ENCODE measurements around the gene CASP10. TPM values are rescaled to one million over a fixed set of nuclear protein-coding genes. Genes with fewer than 3 reads are reported as not detected.
"Not testable (repeated sequence)": the region's sequence is repeated elsewhere in the genome, so short reads cannot be mapped to it uniquely, and the experiment has no call there.

CASP10 gene
- total and polyA plus RNA-seq, 4 donors = 8.9 to 74.4 (median 16.7) TPM

GRCh38 chr2:201158111-201158929 is 24.6 kb upstream of the CASP10 start:
- 38 to 42% methylated on average over 5 of the region's 5 CpGs for WGBS, 2 donors
- DNase-seq (peak; percentile 58 to 85 (median 82)), ATAC-seq (ENCODE audit: insufficient read depth, low FRiP score) (peak; percentile 69)
- Histone ChIP-seq H3K4me1 (ENCODE audit: control insufficient read depth in 5 of 5, insufficient read depth in 5 of 5, low read length in 5 of 5) (peaks cover 0 to 8% (median 3%) of the 10 kb centered on the region in 5 donors), H3K36me3 (ENCODE audit: control insufficient read depth in 4 of 4, insufficient read depth in 4 of 4, low read length in 4 of 4) (peaks cover 15 to 63% (median 43%) of the 10 kb centered on the region in 4 donors), H3K9me3 (ENCODE audit: control insufficient read depth in 4 of 4, insufficient read depth in 3 of 4, low read length in 3 of 4) (peaks cover 0 to 1% (median 0%) of the 10 kb centered on the region in 4 donors), H3K27ac (ENCODE audit: low read depth in 1 of 2, low read length in 1 of 2) (peak overlapping the region; percentile 65 to 80), H3K9ac (ENCODE audit: insufficient read depth in 1 of 2, low read length in 2 of 2) (no peak overlapping the region), H3K4me3 (no peak overlapping the region), H3K27me3 (ENCODE audit: control insufficient read depth in 3 of 3, insufficient read depth in 3 of 3, low read length in 2 of 3) (no peaks in the 10 kb centered on the region)
- peak; percentile 63 for TF ChIP-seq CTCF (IDR thresholded peaks at IDR 0.05; ENCODE audit: control extremely low read depth, extremely low read depth)

- no peak overlapping the region for H3K27ac ChIP-seq (ENCODE audit: low read depth in 1 of 2, low read length in 1 of 2)
- no peak for DNase-seq
- peaks cover 0 to 3% (median under 1%) of the 10 kb centered on the region in 4 donors for H3K9me3 ChIP-seq (ENCODE audit: control insufficient read depth in 4 of 4, insufficient read depth in 3 of 4, low read length in 3 of 4)
- peaks cover 43 to 53% (median 46%) of the 10 kb centered on the region in 4 donors for H3K36me3 ChIP-seq (ENCODE audit: control insufficient read depth in 4 of 4, insufficient read depth in 4 of 4, low read length in 4 of 4)
- no peak overlapping the region for H3K9ac ChIP-seq (ENCODE audit: insufficient read depth in 1 of 2, low read length in 2 of 2)
- WGBS, 2 donors = 97% methylated on average over 1 of the region's 1 CpG
- peaks cover 0 to 2% (median 0%) of the 10 kb centered on the region in 5 donors for H3K4me1 ChIP-seq (ENCODE audit: control insufficient read depth in 5 of 5, insufficient read depth in 5 of 5, low read length in 5 of 5)
- no peak for ATAC-seq (ENCODE audit: insufficient read depth, low FRiP score)
- TF ChIP-seq CTCF (IDR thresholded peaks at IDR 0.05; ENCODE audit: control extremely low read depth, extremely low read depth) = no peak
- no peaks in the 10 kb centered on the region for H3K27me3 ChIP-seq (ENCODE audit: control insufficient read depth in 3 of 3, insufficient read depth in 3 of 3, low read length in 2 of 3)
- H3K4me3 ChIP-seq = no peak overlapping the region
Observed at GRCh38 chr2:201164166-201164565, 18.8 kb upstream of the CASP10 start.

GRCh38 chr2:201167546-201167945 is 15.4 kb upstream of the CASP10 start:
- Histone ChIP-seq H3K4me1 (ENCODE audit: control insufficient read depth in 5 of 5, insufficient read depth in 5 of 5, low read length in 5 of 5) (peaks cover 0 to under 1% (median 0%) of the 10 kb centered on the region in 5 donors), H3K4me3 (no peak overlapping the region), H3K27me3 (ENCODE audit: control insufficient read depth in 3 of 3, insufficient read depth in 3 of 3, low read length in 2 of 3) (no peaks in the 10 kb centered on the region), H3K36me3 (ENCODE audit: control insufficient read depth in 4 of 4, insufficient read depth in 4 of 4, low read length in 4 of 4) (peaks cover 23 to 34% (median 30%) of the 10 kb centered on the region in 4 donors), H3K9ac (ENCODE audit: insufficient read depth in 1 of 2, low read length in 2 of 2) (no peak overlapping the region), H3K27ac (ENCODE audit: low read depth in 1 of 2, low read length in 1 of 2) (no peak overlapping the region), H3K9me3 (ENCODE audit: control insufficient read depth in 4 of 4, insufficient read depth in 3 of 4, low read length in 3 of 4) (peaks cover 0 to 3% (median under 1%) of the 10 kb centered on the region in 4 donors)
- WGBS, 2 donors = 100% methylated on average over 3 of the region's 3 CpGs
- DNase-seq (no peak), ATAC-seq (ENCODE audit: insufficient read depth, low FRiP score) (no peak)
- TF ChIP-seq CTCF (IDR thresholded peaks at IDR 0.05; ENCODE audit: control extremely low read depth, extremely low read depth) = no peak

GRCh38 chr2:201168496-201168895 is 14.4 kb upstream of the CASP10 start:
- not testable (repeated sequence) for H3K4me3 ChIP-seq; H3K4me1 ChIP-seq (ENCODE audit: control insufficient read depth in 5 of 5, insufficient read depth in 5 of 5, low read length in 5 of 5); H3K9ac ChIP-seq (ENCODE audit: insufficient read depth in 1 of 2, low read length in 2 of 2); H3K27ac ChIP-seq (ENCODE audit: low read depth in 1 of 2, low read length in 1 of 2); H3K9me3 ChIP-seq (ENCODE audit: control insufficient read depth in 4 of 4, insufficient read depth in 3 of 4, low read length in 3 of 4); DNase-seq; ATAC-seq (ENCODE audit: insufficient read depth, low FRiP score); H3K27me3 ChIP-seq (ENCODE audit: control insufficient read depth in 3 of 3, insufficient read depth in 3 of 3, low read length in 2 of 3)
- 84 to 91% methylated on average over 1 of the region's 1 CpG for WGBS, 2 donors
- H3K36me3 ChIP-seq (ENCODE audit: control insufficient read depth in 4 of 4, insufficient read depth in 4 of 4, low read length in 4 of 4) = peaks cover 19 to 27% (median 21%) of the 10 kb centered on the region in 4 donors
